A549 (cell line): ENCODE measurements around the gene TPO.

Experiments used
- CHD2 ChIP-seq: fragments of 150-350 bp; IDR thresholded peaks from 2 replicates; pipeline ENCODE4 v1.6.1; 2014; ENCODE audit warnings: low read length; ENCODE audit not compliant: partially characterized antibody
- EP300 ChIP-seq, 2 experiments: fragments of >200 bp; sonication (Bioruptor Twin); formaldehyde crosslinking; IDR thresholded peaks; 2 replicates in 1 of 2; 3 replicates in 1 of 2; pipeline ENCODE4 v1.6.1; 2016 to 2017
- ESRRA ChIP-seq: fragments of 150-350 bp; IDR thresholded peaks from 2 replicates; pipeline ENCODE4 v1.6.1; 2014; ENCODE audit warnings: mild to moderate bottlenecking, low read length, borderline replicate concordance
- JUN ChIP-seq, 2 experiments: fragments of >200 bp; sonication (Bioruptor Twin); formaldehyde crosslinking; IDR thresholded peaks; 2 replicates in 1 of 2; 3 replicates in 1 of 2; pipeline ENCODE4 v1.6.1; 2016 to 2017
- KDM5A ChIP-seq: fragments of 200-600 bp; sonication (generic); IDR thresholded peaks from 2 replicates; pipeline ENCODE4 v1.6.1; 2016; ENCODE audit warnings: antibody characterized with exemption, mild to moderate bottlenecking
- NFE2L2 ChIP-seq: fragments of 150-350 bp; conservative IDR thresholded peaks from 2 replicates; pipeline ENCODE4 v1.6.1; 2014; ENCODE audit warnings: low read length
- PHF8 ChIP-seq: fragments of 200-600 bp; sonication (generic); IDR thresholded peaks from 2 replicates; pipeline ENCODE4 v1.6.1; 2016; ENCODE audit warnings: low read depth, mild to moderate bottlenecking, antibody characterized with exemption, moderate library complexity, borderline replicate concordance
- POLR2A ChIP-seq: IDR thresholded peaks from 2 replicates; pipeline ENCODE4 v1.6.1; 2012; ENCODE audit warnings: mild to moderate bottlenecking, low read length
- RNF2 ChIP-seq: fragments of 200-600 bp; sonication (generic); IDR thresholded peaks from 2 replicates; pipeline ENCODE4 v1.6.1; 2016; ENCODE audit warnings: low read depth, mild to moderate bottlenecking, antibody characterized with exemption, moderate library complexity, borderline replicate concordance
- SMC3 ChIP-seq: fragments of >200 bp; sonication (Bioruptor Twin); formaldehyde crosslinking; IDR thresholded peaks from 3 replicates; pipeline ENCODE4 v1.6.1; 2018; ENCODE audit warnings: inconsistent platforms
- TF ChIP-seq, protein P1 (sequence below): fragments of >200 bp; sonication (Bioruptor Twin); formaldehyde crosslinking; IDR thresholded peaks from 3 replicates; pipeline ENCODE4 v1.5.1; 2016
- TF ChIP-seq, protein P2 (sequence below): fragments of 450-650 bp; IDR thresholded peaks from 2 replicates; pipeline ENCODE4 v1.6.1; 2014; ENCODE audit warnings: antibody characterized with exemption
- TF ChIP-seq, protein P3 (sequence below): IDR thresholded peaks from 2 replicates; pipeline ENCODE4 v1.6.1; 2012; ENCODE audit warnings: low read depth, borderline replicate concordance

DNA sequence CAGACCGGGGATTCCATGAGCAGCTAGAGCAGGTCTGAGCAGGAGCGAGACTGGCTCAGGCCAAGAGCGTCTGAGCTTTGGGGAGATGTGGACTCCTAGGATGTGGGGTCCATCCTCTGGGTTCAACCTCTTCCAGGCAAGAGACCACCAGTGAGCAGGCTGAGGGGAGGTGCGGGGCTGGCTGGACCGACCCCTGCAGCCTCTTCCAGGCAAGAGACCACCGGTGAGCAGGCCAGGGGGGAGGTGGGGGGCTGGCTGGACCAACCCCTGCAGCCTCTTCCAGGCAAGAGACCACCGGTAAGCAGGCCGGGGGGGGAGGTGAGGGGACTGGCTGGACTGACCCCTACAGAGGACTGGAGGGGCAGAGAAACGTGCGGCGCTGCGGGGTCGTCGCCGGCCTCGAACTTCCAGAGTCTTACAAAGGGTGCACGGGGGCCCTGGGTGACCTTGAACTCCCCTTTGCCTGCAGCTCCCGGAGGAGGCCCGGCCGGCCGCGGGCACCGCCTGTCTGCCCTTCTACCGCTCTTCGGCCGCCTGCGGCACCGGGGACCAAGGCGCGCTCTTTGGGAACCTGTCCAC lies 63.4 kb downstream of the TPO start:
- TF ChIP-seq, protein P1, sequence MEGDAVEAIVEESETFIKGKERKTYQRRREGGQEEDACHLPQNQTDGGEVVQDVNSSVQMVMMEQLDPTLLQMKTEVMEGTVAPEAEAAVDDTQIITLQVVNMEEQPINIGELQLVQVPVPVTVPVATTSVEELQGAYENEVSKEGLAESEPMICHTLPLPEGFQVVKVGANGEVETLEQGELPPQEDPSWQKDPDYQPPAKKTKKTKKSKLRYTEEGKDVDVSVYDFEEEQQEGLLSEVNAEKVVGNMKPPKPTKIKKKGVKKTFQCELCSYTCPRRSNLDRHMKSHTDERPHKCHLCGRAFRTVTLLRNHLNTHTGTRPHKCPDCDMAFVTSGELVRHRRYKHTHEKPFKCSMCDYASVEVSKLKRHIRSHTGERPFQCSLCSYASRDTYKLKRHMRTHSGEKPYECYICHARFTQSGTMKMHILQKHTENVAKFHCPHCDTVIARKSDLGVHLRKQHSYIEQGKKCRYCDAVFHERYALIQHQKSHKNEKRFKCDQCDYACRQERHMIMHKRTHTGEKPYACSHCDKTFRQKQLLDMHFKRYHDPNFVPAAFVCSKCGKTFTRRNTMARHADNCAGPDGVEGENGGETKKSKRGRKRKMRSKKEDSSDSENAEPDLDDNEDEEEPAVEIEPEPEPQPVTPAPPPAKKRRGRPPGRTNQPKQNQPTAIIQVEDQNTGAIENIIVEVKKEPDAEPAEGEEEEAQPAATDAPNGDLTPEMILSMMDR: no peak
- TF ChIP-seq, protein P2, sequence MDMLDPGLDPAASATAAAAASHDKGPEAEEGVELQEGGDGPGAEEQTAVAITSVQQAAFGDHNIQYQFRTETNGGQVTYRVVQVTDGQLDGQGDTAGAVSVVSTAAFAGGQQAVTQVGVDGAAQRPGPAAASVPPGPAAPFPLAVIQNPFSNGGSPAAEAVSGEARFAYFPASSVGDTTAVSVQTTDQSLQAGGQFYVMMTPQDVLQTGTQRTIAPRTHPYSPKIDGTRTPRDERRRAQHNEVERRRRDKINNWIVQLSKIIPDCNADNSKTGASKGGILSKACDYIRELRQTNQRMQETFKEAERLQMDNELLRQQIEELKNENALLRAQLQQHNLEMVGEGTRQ: no peak
- TF ChIP-seq EP300 (IDR thresholded peaks at IDR 0.05) (no peak), RNF2 (no peak), PHF8 (no peak), CHD2 (no peak), POLR2A (no peak), KDM5A (no peak), NFE2L2 (no peak), ESRRA (no peak), SMC3 (no peak), JUN (IDR thresholded peaks at IDR 0.05) (no peak)
- TF ChIP-seq, protein P3, sequence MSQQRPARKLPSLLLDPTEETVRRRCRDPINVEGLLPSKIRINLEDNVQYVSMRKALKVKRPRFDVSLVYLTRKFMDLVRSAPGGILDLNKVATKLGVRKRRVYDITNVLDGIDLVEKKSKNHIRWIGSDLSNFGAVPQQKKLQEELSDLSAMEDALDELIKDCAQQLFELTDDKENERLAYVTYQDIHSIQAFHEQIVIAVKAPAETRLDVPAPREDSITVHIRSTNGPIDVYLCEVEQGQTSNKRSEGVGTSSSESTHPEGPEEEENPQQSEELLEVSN: no peak
